Measurements from ENCODE around the gene OSBPL1A.

- TF ChIP-seq CTCF (IDR thresholded peaks at IDR 0.05 in 4 of 5, conservative IDR thresholded peaks at IDR 0.05 in 1 of 5) (no peak), POLR2A (IDR thresholded peaks at IDR 0.05) (no peak)
Observed at GRCh38 chr18:24190590-24190989, 207.0 kb downstream of the OSBPL1A start.
